HCT116 (cell line): ENCODE results near the gene SHC2. TPM values are rescaled to one million over a fixed set of nuclear protein-coding genes. Genes with fewer than 3 reads are reported as not detected.

ENCODE experiments used
- ATAC-seq: fragments of 200-7000 bp; cut with Tn5 transposase; 2 replicates; pipeline ENCODE4 v1.9.1; 2020; ENCODE audit warnings: mild to moderate bottlenecking, moderate library complexity
- BruUV-seq: library from RNA; stranded (reverse); fragments of 400-500 nt; replicated peaks from 2 replicates; lab custom pipeline; 2021; lab: Mats Ljungman, UMichigan
- CTCF ChIA-PET: fragments of 300-600 bp; sonication (Branson Sonifier 250); formaldehyde crosslinking; loops from one replicate; lab custom pipeline; 2021; ENCODE audit warnings: antibody characterized with exemption; lab: Charles Lee
- POLR2A ChIA-PET: fragments of 300-600, 350-600 bp; sonication (Branson Sonifier 250); formaldehyde crosslinking; loops from one replicate; lab custom pipeline; 2021; ENCODE audit warnings: antibody characterized with exemption; lab: Charles Lee
- RAD21 ChIA-PET, 2 experiments: fragments of 300-600 bp; sonication (Branson Sonifier 250); formaldehyde crosslinking; loops; one replicate each; lab custom pipeline; 2023; ENCODE audit warnings: low total read pairs in 2 of 2; ENCODE audit not compliant: uncharacterized antibody in 2 of 2, unreplicated experiment in 2 of 2, low non-redundant PET in 1 of 2; lab: Charles Lee
- DNase-seq: peaks from one replicate; pipeline ENCODE4 v3.0.0-alpha.2; 2010; ENCODE audit warnings: low read depth, low spot score
- H2AFZ ChIP-seq: fragments of 200-600 bp; shearing (Covaris generic), sonication (generic); 2 replicates; pipeline ENCODE4 v1.6.1; 2017; ENCODE audit warnings: low read depth, mixed run types, mixed read lengths, antibody characterized with exemption, low read length; ENCODE audit not compliant: poor library complexity, severe bottlenecking
- H3K27ac ChIP-seq: 2 replicates; pipeline ENCODE4 v1.5.1; 2012; ENCODE audit warnings: low read depth, low read length
- H3K27me3 ChIP-seq: fragments of 200-600 bp; sonication (generic); 2 replicates; pipeline ENCODE4 v1.6.1; 2016; ENCODE audit warnings: mixed run types, low read length, mixed read lengths; ENCODE audit not compliant: insufficient read depth
- H3K36me3 ChIP-seq, 2 experiments: fragments of 200-500 bp in 1 of 2; fragments of 200-600 bp in 1 of 2; sonication (Bioruptor generic) in 1 of 2; sonication (generic) in 1 of 2; 2 replicates each; pipeline versions ENCODE4 v1.5.1 to v1.6.1; 2014 to 2016; ENCODE audit warnings: low read length in 2 of 2, inconsistent platforms in 1 of 2, mixed read lengths in 1 of 2, mixed run types in 1 of 2; ENCODE audit not compliant: insufficient read depth in 2 of 2, control insufficient read depth in 1 of 2
- H3K4me1 ChIP-seq, 2 experiments: fragments of 200-600 bp in 1 of 2; sonication (generic) in 1 of 2; 2 replicates each; pipeline versions ENCODE4 v1.5.1 to v1.6.1; 2012 to 2017; ENCODE audit warnings: low read length in 2 of 2, inconsistent platforms in 1 of 2, mild to moderate bottlenecking in 1 of 2, mixed read lengths in 1 of 2, mixed run types in 1 of 2, moderate library complexity in 1 of 2; ENCODE audit not compliant: insufficient read depth in 2 of 2, control insufficient read depth in 1 of 2
- H3K4me2 ChIP-seq: fragments of 200-600 bp; sonication (generic); 2 replicates; pipeline ENCODE4 v1.6.1; 2017; ENCODE audit warnings: mixed run types, low read length, mixed read lengths
- H3K4me3 ChIP-seq, 2 experiments: fragments of 200-600 bp in 1 of 2; sonication (generic) in 1 of 2; replicated peaks in 1 of 2; 2 replicates each; pipeline ENCODE4 v1.5.1; 2011 to 2016; ENCODE audit warnings: low read length in 2 of 2, control low read depth in 1 of 2, low read depth in 1 of 2, mild to moderate bottlenecking in 1 of 2, mixed read lengths in 1 of 2, mixed run types in 1 of 2
- H3K79me2 ChIP-seq: fragments of 200-600 bp; sonication (generic); 2 replicates; pipeline ENCODE4 v1.6.1; 2017; ENCODE audit warnings: mild to moderate bottlenecking, mixed run types, low read length, moderate library complexity, mixed read lengths; ENCODE audit not compliant: insufficient read depth
- H3K9ac ChIP-seq: fragments of 200-600 bp; sonication (generic); 2 replicates; pipeline ENCODE4 v1.6.1; 2016; ENCODE audit warnings: low read length, mixed read lengths
- H3K9me2 ChIP-seq: fragments of 200-600 bp; sonication (generic), shearing (Covaris generic); 2 replicates; pipeline ENCODE4 v1.6.1; 2017; ENCODE audit warnings: mixed run types, mild to moderate bottlenecking, moderate library complexity; ENCODE audit not compliant: insufficient read depth
- H3K9me3 ChIP-seq, 2 experiments: fragments of 200-500 bp in 1 of 2; fragments of 200-600 bp in 1 of 2; sonication (Bioruptor generic) in 1 of 2; sonication (generic) in 1 of 2; 2 replicates each; pipeline ENCODE4 v1.6.1; 2014 to 2017; ENCODE audit warnings: low read length in 2 of 2, mixed read lengths in 2 of 2, inconsistent platforms in 1 of 2, low read depth in 1 of 2, mild to moderate bottlenecking in 1 of 2, mixed run types in 1 of 2, moderate library complexity in 1 of 2; ENCODE audit not compliant: control insufficient read depth in 1 of 2, insufficient read depth in 1 of 2
- H4K20me1 ChIP-seq: fragments of 200-600 bp; sonication (generic), shearing (Covaris generic); 2 replicates; pipeline ENCODE4 v1.6.1; 2017; ENCODE audit warnings: mixed run types, mild to moderate bottlenecking, moderate library complexity; ENCODE audit not compliant: insufficient read depth
- CEBPB ChIP-seq: IDR thresholded peaks from 2 replicates; pipeline ENCODE4 v1.6.1; 2012; ENCODE audit warnings: low read depth
- EZH2phosphoT487 ChIP-seq: fragments of 200-600 bp; IDR thresholded peaks from 2 replicates; pipeline ENCODE4 v1.6.1; 2018; ENCODE audit warnings: antibody characterized with exemption, borderline replicate concordance
- FOSL1 ChIP-seq: IDR thresholded peaks from 2 replicates; pipeline ENCODE4 v1.6.1; 2012; ENCODE audit warnings: low read depth
- JUND ChIP-seq: IDR thresholded peaks from 2 replicates; pipeline ENCODE4 v1.6.1; 2012
- POLR2AphosphoS5 ChIP-seq: IDR thresholded peaks from 2 replicates; pipeline ENCODE4 v1.6.1; 2011; ENCODE audit warnings: mild to moderate bottlenecking, low read depth, low read length, moderate library complexity
- ZFX ChIP-seq: fragments of 450-650 bp; IDR thresholded peaks from 2 replicates; pipeline ENCODE4 v1.6.1; 2017
- intact Hi-C: fragments of 100-400 bp; cut with micrococcal nuclease; formaldehyde crosslinking; loops from 2 replicates; pipeline ENCODE4 v1.10.0; 2022
- total RNA-seq: library from RNA; stranded (reverse); gene quantifications from one replicate; pipeline ENCODE4 v1.2.1, GENCODE V29; 2021; ENCODE audit not compliant: unreplicated experiment
- TF ChIP-seq, protein P1 (sequence below): IDR thresholded peaks from 2 replicates; pipeline ENCODE4 v1.6.1; 2011; ENCODE audit warnings: mild to moderate bottlenecking, low read length, moderate library complexity; ENCODE audit not compliant: insufficient replicate concordance; ENCODE audit errors: extremely low read depth
- TF ChIP-seq, protein P2 (sequence below): IDR thresholded peaks from 2 replicates; pipeline ENCODE4 v1.6.1; 2012

The SHC2 gene
- total RNA-seq, 1 experiment from 2014 or later: 2.5 TPM

DNA sequence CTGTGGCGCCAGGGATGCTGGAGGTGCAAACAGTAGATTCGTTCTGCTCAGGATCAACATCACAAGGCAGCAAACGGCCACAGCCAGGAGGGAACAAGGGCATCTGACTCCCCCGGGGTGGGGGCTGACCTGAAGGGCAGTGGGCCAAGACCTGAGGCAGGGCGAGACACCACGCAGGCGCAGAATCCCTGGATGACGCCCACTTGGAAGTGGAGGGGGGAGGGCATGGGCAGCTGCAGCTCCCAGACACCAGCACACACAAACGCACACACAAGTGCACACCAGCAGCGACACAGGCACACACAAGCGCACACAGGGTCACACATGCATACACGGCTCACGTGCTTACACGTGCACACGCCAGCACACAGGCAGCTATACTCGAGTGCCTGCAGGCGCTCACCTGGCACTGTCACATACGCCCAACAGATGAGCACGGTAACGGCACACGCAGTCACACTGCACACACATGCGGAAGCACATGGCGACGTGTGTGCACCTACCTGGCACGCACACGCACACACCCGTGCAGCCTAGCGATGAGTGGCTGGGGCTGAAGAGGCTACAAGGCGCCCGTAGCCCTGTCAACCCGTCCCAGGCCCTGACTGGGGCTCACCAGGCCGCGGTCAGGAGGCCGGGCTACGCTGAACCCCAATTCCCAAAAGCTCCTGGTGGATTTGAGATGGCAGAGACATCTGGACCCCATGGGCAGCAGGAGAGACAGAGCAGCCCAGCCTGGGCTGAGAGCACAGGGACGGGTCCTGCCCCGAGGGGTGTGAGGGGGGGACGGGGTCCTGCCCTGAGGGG, 57.4 kb downstream of the SHC2 start:
- Histone ChIP-seq H3K27me3 (no peaks in the 10 kb centered on the region), H2AFZ (no peak overlapping the region), H3K9ac (no peak overlapping the region), H3K4me3 (no peak overlapping the region), H3K79me2 (no peaks in the 10 kb centered on the region), H3K9me2 (no peaks in the 10 kb centered on the region), H4K20me1 (no peaks in the 10 kb centered on the region), H3K9me3 (no peaks in the 10 kb centered on the region), H3K27ac (no peak overlapping the region), H3K4me2 (no peak overlapping the region), H3K36me3 (no peaks in the 10 kb centered on the region), H3K4me1 (peaks cover 0 to 1% of the 10 kb centered on the region in 2 experiments; a peak in 1 of 4 replicates)
- ChIA-PET CTCF (no interaction called here), RAD21 (no interaction called here), POLR2A (no interaction called here)
- no TSS peak for BruUV-seq
- no peak for TF ChIP-seq FOSL1
- ATAC-seq (no peak), DNase-seq (no peak)
- intact Hi-C loops: no loop called here

- Histone ChIP-seq H3K9me2 (no peaks in the 10 kb centered on the region), H3K9me3 (no peaks in the 10 kb centered on the region), H3K9ac (no peak overlapping the region), H3K36me3 (no peaks in the 10 kb centered on the region), H2AFZ (no peak overlapping the region), H4K20me1 (no peaks in the 10 kb centered on the region), H3K27me3 (no peaks in the 10 kb centered on the region), H3K4me3 (no peak overlapping the region), H3K4me1 (no peaks in the 10 kb centered on the region), H3K4me2 (no peak overlapping the region), H3K27ac (no peak overlapping the region), H3K79me2 (no peaks in the 10 kb centered on the region)
- intact Hi-C loops: no loop called here
- TF ChIP-seq ZFX (no peak), JUND (no peak), CEBPB (no peak), EZH2phosphoT487 (no peak), POLR2AphosphoS5 (no peak), FOSL1 (no peak)
- TF ChIP-seq, protein P1, sequence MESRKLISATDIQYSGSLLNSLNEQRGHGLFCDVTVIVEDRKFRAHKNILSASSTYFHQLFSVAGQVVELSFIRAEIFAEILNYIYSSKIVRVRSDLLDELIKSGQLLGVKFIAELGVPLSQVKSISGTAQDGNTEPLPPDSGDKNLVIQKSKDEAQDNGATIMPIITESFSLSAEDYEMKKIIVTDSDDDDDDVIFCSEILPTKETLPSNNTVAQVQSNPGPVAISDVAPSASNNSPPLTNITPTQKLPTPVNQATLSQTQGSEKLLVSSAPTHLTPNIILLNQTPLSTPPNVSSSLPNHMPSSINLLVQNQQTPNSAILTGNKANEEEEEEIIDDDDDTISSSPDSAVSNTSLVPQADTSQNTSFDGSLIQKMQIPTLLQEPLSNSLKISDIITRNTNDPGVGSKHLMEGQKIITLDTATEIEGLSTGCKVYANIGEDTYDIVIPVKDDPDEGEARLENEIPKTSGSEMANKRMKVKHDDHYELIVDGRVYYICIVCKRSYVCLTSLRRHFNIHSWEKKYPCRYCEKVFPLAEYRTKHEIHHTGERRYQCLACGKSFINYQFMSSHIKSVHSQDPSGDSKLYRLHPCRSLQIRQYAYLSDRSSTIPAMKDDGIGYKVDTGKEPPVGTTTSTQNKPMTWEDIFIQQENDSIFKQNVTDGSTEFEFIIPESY: no peak
- TF ChIP-seq, protein P2, sequence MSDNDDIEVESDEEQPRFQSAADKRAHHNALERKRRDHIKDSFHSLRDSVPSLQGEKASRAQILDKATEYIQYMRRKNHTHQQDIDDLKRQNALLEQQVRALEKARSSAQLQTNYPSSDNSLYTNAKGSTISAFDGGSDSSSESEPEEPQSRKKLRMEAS: no peak
- DNase-seq (no peak), ATAC-seq (no peak)
- CTCF ChIA-PET: no interaction called here
- RAD21 ChIA-PET: no interaction called here
- BruUV-seq: no TSS peak
- POLR2A ChIA-PET: no interaction called here
Observed at GRCh38 chr19:402786-403185, 58.0 kb downstream of the SHC2 start.
